Inflammatory macrophage treated with lipopolysaccharide for 4 hours (primary cell): ENCODE data around the gene ASTN2.

Experiments
- DNase-seq: peaks from one replicate; pipeline ENCODE4 v3.0.0-alpha.2; 2020

Gene ASTN2

DNA sequence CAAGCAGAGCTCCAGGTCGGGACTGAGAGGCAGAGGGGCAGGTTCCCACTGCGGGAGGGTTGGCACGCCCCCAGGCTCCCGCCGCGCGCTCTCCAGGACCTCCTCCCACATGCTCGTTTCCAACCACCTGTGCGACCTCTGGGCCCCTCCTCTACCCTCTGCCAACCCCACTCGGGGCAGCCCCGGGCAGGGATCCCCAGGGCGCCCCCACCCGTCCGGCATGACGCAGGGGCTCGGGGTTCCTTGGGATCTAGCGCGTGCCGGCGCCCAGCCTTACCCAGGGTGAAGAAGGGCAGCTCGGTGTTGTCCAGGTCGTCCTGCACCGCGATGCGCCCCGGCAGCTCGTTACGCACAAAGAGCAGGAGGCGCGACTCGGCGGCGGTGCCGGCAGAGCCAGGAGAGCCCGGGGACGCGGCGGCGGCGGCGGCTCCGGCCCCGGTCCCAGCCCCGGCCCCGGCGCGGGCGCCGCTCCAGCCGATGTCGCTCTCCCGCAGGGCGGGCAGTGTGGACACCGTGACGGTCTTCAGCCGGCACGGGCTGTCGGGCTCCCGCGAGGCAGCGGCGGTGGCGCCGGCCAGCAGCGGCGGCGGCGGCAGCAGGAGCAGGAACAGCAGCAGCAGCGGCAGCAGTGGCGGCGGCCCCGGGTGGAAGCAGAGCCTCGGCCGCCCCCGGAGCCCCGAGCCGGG lies 494 bp downstream of the ASTN2 start:
- no peak for DNase-seq

DNA sequence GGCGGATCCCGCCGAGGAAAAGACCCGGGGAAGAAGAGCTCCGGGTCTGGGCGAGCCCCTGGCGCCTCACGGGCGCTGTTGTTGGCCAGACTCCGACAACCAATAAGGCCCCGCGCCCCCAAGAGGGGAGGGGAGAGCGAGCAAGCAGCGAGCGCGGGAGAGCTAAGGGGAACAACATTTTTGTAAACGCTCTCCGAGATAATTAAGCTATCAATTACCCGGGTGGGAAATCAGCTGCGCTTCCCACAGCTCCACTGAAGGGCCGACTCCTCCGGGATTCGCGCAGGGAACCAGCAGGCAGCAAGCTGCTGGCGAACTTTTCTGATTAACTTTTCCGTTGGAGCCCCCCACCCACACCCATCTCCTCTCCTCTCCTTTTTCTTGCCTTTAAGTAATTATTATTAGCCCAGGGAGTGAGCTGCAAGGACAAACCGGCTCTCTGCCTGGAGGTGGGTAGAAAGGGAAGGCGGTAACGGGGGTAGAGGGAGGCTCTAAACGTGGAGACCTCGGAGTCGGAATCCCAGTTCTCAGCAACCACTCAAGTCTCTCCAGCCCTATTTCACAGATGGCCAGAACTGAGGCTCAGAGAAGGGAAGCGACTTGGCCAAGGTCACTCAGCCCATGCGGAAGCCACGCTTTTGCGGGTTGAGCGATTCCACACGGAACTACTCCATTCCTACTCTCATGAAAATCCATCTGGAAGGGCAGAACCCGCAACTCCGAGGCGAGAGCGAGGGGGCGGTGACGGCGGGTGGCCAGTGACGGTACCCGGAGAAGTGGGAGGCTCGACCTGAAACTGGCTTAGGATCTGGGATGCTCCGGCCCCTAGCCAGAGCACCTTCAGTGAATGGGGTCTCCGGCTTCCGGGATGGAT lies 1.3 kb downstream of the ASTN2 start:
- no peak for DNase-seq

DNA sequence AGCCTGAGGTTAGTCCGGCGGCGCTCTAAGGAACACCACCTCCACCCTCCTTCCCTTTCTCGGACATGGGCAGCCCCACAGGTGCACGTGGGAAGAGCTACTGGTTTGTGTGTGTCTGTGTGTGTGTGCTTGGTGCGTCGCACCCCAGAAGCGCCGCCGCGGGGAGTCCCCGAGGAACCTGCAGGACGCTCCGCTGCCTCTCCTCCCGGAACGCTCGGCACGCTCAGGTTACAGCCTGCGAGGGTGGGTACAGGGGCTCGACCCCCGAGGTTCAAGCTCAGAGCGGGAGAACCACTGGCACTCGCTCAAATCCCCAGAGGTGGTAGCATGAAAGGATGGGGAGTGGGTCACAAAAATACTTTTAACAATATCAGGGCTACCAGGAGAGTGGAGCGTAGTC lies 2.0 kb downstream of the ASTN2 start:
- no peak for DNase-seq

DNA sequence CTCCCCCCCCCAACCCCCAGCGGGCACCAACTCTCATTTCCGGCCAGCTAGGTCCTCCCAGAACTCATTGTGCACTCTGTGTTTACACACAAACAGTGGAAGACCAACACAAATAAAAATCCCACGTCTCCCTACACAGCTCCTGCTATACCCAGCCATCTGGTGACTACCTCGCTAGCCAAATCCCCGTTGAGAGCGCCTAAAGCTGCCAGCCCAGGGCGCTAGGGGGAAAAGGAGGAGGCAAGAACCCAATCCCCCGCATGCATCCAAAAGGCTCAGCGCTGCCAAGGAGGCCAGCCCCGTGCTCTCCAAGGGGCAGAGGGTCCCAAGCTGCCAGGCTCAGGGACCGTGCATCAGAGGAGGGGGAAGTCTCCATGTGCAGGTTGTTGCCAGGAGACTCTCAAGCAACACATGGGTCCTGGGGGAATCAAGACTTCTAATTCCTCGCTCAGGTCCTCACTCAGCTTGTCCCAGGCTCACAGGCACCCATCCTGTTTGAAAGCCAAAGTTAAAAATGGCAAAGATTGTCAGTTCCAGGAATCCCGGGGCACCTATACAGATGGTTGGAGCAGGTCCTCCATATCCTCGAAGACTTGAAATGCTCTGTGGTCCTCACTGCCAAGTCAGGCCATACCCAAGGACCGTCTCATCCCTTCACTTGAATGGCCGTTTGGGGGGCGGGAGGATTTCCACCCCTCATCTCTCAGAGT lies 2.7 kb downstream of the ASTN2 start:
- DNase-seq, result no peak

DNA sequence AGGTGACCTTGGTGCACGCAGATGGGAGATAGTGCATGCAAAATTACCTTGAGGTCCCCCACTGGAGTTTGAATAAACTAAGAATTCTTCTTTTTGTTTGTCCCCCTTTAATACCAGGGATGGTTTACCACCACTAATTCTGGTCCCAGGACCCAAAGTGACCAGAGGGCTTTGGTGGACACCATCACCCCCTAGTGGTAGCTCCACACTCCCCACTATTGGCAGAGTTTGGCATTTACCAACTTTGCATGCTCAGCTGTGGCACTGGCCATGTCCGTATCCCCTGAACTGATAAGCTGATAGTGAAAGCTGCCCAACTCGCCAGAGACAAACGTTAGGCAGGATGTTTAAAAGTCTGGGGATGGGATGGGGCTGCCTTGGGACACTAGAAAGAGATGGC lies 3.3 kb downstream of the ASTN2 start:
- no peak for DNase-seq

DNA sequence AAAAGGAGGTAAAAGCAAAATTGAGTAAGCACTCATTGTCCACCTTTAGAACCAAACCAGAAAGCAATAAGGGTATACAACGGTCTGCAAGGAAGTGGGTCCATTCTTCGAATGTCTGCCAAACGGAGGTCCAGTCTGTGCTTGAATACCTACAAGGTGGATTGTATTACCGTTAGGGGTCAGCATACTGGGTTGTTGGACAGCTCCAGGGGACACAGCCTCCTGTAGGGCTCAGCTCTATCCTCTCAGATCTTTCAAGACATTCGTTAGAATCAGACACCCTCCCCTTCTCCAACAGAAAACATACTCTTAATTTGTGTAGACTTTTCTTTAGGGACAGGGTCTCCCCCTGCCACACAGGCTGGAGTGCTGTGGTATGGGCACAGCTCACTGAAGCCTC lies 5.5 kb downstream of the ASTN2 start:
- no peak for DNase-seq

DNA sequence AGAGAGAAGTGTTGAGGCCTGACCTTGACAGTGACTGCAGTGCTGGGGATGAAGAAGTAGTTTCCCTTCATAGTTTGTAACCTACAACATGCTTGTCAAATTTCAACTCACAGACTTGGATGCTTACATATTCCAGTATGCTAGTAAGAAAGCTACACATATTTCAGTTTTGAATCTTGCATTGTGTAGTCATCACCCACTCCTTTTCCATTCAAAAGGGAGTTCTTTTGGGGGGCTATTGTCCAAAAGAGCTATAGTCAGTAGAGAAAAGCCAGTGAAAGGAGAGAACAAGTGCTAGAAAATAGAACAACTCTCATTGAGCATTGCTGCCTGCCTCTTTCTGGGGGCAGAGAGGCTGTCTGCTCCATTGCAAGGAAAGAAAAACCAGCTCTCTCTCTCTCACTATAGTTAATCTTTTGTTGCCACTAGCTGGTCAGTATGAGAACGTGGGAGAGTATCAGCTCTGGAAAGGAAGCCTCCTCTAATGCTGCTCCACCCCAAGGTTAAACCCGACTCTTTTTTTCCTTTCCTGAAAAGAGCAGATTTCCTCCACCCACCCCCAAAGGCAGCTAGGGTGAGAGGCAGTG lies 7.3 kb downstream of the ASTN2 start:
- no peak for DNase-seq

DNA sequence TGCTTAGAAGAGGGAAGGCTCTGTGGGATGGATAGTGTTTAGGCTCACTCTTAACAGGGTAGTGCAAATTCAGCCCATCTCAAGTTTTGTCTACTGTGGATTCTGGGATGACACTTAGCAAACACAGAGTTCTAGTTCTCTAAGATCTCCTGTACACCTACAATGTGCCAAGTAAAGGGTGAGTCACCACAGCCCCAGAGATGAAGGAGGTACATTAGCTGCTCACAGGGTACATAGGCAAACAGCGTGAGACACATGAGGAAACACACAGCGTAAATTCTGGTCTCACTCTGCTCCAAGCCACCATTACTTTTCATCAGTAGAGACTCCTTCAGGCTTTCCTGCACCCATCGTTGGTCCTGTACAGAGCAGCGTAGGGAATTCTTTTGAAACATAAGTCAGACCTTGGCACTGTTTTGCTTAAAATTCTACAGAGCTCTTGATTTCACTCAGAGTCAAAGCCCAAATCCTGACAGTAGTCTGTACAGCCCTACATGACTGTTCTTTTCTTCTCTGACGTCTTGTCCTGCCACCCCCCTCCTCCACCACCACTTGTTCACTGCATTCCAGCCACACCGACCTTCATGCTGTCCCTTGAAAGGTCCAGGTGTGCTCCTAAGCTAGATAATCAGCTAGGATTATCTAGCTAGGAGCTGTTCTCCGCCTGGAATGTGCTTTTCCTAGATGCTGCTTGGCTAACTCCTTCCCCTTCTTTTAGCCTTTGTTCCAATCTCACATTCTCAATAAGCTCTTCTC lies 8.7 kb downstream of the ASTN2 start:
- no peak for DNase-seq

DNA sequence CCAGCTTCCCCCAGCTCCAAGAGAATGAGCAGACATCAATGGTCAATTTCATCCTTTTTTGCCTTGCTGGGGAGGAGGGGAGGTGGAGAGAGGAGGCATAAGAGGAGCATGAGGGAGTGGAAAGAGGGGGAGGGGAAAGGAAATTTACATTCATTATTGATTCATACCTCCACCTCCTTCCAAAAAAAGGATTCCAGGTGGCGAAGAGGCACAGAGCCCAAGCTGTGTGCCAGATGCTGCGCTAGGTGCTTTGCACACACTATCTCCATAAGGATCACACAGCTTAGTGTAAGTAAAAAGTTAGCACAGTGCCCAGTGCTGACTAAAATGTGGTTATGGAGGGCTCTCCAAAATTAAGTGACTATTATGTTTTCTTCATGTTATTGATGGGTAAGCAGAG lies 11.0 kb downstream of the ASTN2 start:
- DNase-seq, result no peak

DNA sequence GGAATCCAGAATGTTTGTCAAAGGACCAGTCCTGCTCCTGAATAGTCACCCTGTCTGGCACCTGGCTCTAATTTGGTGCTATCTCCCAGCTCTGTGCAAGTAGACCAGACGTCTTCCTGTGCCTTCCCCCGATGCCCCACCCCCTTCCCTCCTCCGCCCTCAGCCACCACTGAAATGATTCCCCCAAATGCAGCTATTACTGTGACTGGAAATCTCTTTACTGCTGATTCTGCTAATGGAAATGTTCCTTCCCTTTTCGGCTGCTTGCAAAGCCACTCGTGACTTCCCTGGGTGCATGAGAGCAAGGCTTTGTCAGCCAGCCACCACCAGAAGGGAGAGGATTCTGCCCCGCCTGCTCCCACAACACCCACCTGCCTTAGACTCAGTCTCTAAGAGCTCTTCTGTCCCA lies 11.4 kb downstream of the ASTN2 start:
- peak; percentile 12 for DNase-seq

DNA sequence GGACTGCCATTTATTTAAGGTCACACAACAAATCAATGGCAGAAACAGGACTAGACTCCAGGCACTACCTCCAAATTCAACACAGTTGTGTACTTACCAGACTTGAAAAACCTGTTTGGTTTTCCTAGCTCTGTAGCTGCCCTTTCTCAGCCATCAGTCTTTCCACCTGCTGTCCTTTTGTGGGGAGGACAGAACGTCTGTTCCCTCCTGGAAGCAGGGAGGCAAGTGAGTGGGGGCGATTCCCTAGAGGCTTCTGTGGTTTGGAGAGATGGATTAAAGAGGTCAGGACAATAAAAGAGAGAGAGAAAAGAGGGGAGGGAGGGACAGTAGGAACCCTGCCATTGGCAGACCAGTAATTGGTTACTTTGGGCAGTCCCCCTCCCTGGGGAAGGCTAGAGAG lies 14.7 kb downstream of the ASTN2 start:
- DNase-seq, result no peak

DNA sequence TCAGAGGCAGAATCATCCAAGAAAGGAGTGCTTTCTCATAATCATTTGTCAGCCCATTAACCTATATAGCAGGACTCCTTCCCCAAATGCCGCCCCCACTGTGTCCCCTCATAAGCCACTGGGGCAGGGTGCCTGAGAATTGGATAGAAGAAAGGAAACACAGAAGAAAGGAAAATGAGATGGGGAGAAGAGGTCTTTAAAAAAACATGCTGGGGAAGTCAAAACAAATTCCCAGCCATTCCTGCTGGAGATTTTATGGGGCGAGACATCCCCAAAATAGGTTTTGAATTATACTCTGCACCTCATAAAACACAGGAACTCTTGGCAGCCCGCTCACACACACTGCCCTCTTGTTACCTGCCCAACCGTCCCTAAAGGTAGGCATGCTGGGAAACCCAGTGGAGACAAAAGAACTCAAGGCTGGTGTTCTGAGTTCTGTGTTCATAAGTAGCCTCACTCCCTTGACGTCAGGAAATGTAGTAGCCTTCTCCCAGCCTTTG lies 19.7 kb downstream of the ASTN2 start:
- no peak for DNase-seq

DNA sequence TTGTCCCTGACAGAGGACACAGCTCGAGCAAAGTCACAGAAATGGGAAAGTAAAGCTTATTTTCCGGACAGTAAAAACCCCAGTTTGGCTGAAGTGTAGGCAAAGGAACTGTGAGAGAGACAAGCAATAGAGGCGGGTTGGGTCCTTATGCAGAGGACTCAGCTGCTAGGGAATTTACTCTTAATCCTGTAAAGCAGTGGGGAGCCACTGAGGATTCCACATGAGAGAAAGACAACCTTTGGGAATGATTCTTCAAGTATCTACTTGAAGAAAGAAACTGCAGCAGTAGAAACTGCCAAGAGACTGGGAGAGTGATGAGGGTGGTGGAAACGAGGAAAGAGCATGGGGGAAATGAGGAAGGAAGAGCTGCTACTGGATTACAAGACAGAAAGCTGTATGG lies 20.2 kb downstream of the ASTN2 start:
- no peak for DNase-seq

DNA sequence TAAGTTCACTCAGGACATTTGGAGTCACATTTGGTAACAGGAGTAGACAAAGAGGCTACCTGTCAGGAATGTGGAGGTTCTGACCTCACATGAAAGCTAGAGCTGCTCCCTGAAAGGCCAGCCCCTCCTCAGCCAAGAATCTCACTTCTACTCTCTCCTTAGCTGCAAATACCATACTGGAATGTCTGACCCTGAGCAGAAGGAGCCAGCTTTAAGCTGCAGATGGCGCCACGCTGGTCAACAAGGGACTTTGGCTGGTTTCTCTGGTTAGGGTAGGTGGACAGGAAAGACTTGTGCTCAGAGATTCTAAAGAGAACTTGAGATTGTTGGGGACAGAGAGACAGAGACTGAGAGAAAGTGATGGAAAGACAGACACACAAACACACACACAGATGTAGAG lies 21.9 kb downstream of the ASTN2 start:
- no peak for DNase-seq

DNA sequence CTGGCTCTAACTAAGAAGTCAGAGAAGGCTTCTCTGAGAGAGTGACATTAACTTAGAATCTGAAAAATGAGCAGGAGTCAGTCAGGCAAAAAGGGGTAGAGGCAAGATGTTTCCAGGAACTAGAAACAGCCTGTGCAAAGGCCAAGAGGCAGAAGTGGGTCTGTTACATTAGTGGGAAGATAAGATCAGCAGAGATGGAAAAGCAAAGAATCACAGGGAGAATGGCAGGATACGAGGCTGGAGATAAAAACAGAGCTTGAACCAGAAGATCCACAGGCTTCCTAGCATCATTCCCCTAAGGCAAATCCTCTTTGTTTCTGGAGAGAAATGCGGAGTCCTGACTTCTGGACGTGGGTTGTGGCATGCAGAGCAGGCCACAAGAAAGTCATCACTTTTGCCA lies 27.4 kb downstream of the ASTN2 start:
- DNase-seq, result no peak

DNA sequence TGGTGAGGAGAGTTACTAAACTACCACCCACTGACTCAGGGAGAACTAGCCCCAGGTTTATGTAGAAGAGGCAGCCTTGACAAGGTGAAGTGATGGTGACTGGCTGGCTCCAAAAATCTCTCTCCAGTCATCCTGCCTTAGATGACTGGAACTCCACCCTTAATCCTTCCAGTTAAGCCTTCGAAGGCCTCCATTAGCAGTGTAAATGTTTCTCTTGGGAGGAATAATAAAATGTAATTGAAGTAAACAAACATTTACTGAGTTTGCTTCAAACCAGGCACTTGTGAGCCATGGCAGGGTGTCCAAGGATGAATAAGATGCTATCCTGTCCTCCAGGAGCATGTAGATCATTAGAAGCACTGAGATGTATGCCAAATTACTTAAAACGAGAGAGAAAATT lies 35.5 kb downstream of the ASTN2 start:
- DNase-seq, result no peak

DNA sequence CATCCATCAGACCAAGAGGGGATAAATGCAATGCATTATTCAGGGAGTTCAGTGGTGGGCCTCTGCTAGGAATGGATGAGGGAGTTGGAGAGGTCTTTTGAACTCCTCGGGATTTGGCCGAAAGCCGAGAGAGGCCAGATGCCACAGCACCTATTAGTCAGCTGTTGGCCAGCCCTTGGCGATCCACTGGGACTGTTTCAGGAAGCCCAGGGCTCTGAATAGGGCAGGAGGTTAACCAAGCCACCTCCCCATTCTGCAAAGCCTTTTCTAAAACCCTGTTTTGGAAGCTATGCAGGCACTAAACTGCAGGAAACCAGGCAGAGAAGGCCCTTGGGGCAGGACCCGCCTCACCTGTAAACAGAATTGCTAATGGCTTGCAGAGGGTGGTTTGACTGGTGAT lies 37.8 kb downstream of the ASTN2 start:
- DNase-seq, result no peak

DNA sequence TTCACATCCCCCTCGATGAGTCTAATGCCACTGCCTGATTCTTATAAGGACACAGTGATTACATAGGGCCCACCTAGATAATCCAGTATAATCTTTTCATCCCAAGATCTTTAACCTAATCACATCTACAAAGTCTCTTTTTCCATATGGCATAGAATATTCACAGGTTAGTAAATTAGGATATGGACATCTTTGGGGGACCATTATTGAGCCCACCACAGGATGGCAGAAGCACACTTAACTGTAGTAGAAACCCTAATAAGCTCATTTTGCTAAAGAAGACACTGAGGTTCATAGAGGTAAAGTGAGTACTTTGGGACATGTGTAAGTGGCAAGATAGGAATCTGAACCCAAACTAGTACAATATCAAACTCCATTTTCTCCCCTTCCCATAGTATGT lies 38.9 kb downstream of the ASTN2 start:
- DNase-seq, result no peak

DNA sequence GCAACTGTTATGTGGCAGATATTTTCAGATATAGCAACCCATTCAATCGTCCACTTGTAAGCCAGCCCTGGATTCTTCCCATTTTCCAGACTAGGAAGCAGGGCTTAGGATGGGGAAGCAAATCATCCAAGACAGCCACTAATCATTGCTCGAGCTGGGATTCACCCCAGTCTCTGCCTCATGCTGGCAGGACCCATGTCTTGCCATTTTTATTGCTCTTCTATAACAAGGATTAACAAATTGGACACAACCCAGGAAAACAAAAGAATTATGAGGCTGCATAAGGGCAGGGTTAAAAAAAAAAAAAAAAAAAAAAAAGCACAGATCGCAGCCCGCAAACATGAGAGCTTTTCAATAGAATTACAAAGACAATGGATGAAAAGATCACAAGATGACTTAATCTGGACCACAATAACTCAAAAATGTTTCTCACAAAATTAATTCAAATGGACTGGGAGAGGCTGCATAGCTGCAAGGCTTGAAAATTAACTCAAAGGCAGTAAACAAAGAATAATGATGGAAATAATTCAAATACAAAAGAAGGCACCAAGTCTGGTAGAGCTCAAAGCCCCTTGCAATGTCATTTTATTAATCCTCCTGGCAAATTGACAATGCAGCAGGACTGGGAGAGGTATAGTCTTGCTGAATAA lies 40.7 kb downstream of the ASTN2 start:
- DNase-seq, result no peak

DNA sequence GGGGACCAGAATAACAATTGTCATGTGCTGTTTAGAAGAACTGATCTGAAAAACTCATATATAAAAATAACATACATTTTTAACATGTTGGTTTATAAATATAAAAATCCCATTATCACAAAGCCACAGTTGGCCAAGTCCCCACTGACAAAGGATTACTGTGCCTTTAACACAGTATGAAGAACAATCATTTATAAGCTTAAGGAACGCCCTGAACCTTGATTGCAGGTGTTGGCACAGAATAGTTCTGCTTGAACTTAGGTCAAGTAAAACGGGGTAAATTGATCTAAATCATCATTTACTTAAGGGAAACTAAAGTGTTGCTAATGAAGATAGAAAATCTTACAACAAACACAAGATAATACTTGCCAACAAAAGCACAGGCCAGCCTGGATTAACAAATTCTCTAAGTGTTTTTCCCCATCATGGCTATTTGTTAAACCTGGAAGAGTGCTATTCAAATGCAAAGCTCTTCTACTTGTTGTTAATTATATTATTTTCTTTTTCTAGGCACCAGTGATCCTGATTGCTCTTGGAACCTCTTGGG lies 46.1 kb downstream of the ASTN2 start:
- no peak for DNase-seq

DNA sequence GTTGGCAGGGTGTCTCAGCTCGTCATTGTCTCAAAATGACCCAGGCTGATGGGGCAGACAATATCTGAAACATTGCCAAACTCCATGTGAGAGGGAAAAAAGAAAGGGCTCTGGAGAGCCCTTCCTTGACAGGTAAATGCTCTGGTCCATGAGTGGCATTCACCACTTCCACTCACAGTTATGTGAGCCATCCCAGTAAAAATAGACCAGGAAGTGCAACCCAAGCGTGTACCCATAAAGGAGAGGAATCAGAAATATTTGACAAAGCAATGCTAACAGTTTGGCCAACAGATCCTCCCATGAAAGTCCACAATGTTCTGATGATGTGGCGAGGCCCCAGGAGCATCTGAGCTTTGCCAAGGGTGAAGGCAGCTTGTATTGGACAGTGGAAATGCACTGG lies 49.4 kb downstream of the ASTN2 start:
- no peak for DNase-seq

DNA sequence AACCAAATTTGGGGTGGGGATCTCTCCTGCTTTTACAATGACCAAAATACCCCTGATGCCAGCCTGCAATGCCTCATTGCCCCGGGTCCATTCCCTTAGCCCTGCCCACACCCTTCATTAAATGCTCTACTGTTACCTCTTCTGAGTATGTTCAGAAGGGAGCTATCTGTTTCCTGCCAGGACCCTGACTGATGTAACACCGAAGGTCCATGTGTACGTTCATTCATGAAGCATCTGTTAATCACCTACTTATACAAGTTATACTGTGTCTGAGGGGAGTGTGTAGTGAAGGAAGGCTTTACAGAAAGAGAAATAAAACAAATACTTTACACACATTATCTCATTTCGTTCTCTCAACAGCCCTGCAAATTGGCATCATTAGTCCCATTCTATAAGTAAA lies 51.9 kb downstream of the ASTN2 start:
- no peak for DNase-seq
